ENCODE data around the gene SZT2.

Gene SZT2

DNA sequence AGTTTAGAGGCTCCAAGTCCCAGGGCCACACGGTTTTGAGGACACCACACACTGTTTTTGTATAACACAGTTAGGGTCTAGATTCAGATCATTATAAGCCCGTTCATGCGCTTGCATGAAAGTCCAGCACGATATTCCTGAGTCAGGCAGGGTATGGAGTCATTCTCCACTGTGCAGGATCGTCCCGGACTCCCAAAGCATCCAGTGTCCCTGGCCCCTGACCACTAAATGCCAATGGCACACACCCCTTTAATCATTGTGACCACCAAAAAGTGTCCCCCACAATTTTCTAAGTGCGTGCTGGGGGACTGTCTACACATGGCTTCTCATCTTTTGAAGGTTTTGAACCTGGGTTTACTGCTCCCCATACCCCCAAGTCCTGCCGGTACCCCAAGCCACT, 113.8 kb downstream of the SZT2 start:
- DNase-seq, result no peak
